Measurements from ENCODE around the gene KBTBD6.
"Not testable (repeated sequence)": the region's sequence is repeated elsewhere in the genome, so short reads cannot be mapped to it uniquely, and the experiment has no call there.

Gene KBTBD6

GRCh38 chr13:41131660-41132511 lies 716 bp downstream of the KBTBD6 start:
- DNase-seq, result not testable (repeated sequence)

- DNase-seq, result not testable (repeated sequence)
These were observed 1.4 kb downstream of the KBTBD6 start for GRCh38 chr13:41131189-41131588.

- DNase-seq, result no peak
These were observed 2.2 kb downstream of the KBTBD6 start for GRCh38 chr13:41130356-41130755.

GRCh38 chr13:41127701-41128100 lies 4.9 kb downstream of the KBTBD6 start:
- DNase-seq, result no peak

GRCh38 chr13:41122838-41123237 lies 9.8 kb downstream of the KBTBD6 start:
- no peak for DNase-seq

GRCh38 chr13:41117869-41118268 lies 14.7 kb downstream of the KBTBD6 start:
- no peak for DNase-seq

- no peak for DNase-seq
These were observed 21.1 kb downstream of the KBTBD6 start for GRCh38 chr13:41111454-41111853.

GRCh38 chr13:41107584-41108014 lies 25.0 kb downstream of the KBTBD6 start:
- no peak for DNase-seq

GRCh38 chr13:41107104-41107571 lies 25.5 kb downstream of the KBTBD6 start:
- DNase-seq, result no peak

GRCh38 chr13:41099986-41100385 lies 32.6 kb downstream of the KBTBD6 start:
- DNase-seq, result no peak

- DNase-seq, result no peak
These were observed 33.8 kb downstream of the KBTBD6 start for GRCh38 chr13:41098761-41099160.

GRCh38 chr13:41095681-41096080 lies 36.9 kb downstream of the KBTBD6 start:
- DNase-seq, result not testable (repeated sequence)

GRCh38 chr13:41085961-41086585 lies 46.5 kb downstream of the KBTBD6 start:
- no peak for DNase-seq

- no peak for DNase-seq
These were observed 52.9 kb downstream of the KBTBD6 start for GRCh38 chr13:41079725-41080124.
